Measurements from ENCODE around the gene DDB1. TPM values are rescaled to one million over a fixed set of nuclear protein-coding genes. Genes with fewer than 3 reads are reported as not detected.

Gene DDB1
- 230 TPM for total RNA-seq

GRCh38 chr11:61332797-61333549 is at the start of gene DDB1, which contains the start of gene TKFC:
Gene DDB1 (minus strand): TSS chr11:61333105. CDS start chr11:61332968, 137 bp downstream.
Gene TKFC (plus strand): TSS chr11:61333228. CDS start chr11:61334729, 1,501 bp downstream.

GRCh38 chr11:61361741-61362541 is 29.0 kb upstream of the DDB1 start, which contains the start of the genes CYB561A3 and TMEM138:
Gene CYB561A3 (minus strand): TSS chr11:61361882. CDS start chr11:61356713, 5,169 bp downstream.
Gene TMEM138 (plus strand): TSS chr11:61362374. CDS start chr11:61364391, 2,017 bp downstream.

DNA sequence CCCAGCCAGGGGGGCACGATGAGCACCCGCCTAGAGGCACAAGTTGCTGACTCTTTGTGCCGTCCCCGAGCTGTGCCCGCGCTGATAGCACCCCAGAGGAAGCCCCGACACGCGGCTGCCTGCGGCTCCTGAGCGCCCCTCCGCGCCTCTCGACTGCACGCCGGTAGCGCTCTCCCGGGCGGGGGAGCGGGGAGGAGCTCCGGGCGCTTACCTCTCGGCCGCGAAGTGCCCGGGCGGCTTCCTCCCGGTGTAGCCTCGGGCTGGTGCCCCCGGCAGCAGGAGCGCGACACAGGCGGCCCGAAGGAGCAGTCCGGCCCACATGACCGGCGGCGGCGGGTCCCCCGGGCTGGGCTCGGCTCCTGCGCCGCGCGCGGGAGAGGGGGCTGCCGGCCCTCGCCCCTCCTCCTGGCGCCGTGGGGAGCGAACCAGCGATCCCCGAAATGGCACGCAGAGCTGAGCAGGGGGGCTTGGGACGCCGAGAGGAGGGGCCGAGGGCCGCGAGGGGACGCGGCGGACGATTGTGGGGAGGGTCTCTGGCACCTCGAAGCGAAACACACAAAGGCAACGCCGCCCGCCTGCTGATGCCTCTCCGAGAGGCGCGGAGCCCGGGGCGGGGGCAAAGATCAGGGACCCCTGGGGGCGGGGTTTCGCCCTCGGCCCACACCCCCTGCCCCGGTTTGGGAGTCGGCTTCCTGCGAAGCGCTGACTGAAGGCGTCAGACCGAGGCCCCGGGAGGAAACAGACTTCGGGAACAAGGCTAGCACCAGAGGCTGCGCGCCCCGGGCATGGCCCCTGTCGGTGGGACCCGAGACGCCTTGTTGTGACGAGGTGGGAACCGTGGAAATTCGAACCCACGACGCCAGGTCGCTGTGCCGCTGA is 37.9 kb downstream of the DDB1 start, which contains the start of gene VWCE:
Gene VWCE (minus strand): TSS at position 600 of the 879 bp plus-strand sequence. CDS start 279 bp downstream, at position 321.

Other genes with a start within 250 kb of the DDB1 start
- 0.12 TPM for gene CD5, start 230.6 kb downstream of the DDB1 start, total RNA-seq
- gene VPS37C, start 171.7 kb downstream of the DDB1 start, total RNA-seq, result 13.3 TPM
- 0.23 TPM for gene PGA3, start 129.6 kb downstream of the DDB1 start, total RNA-seq
- 5.0 TPM for gene PGA4, start 110.8 kb downstream of the DDB1 start, total RNA-seq
- not detected for gene PGA5, start 91.9 kb downstream of the DDB1 start, total RNA-seq
- gene VWCE, start 37.8 kb downstream of the DDB1 start, total RNA-seq, result 2.4 TPM
- gene TKFC, start 123 bp upstream of the DDB1 start, total RNA-seq, result 38.4 TPM
- 25.2 TPM for gene CYB561A3, start 28.8 kb upstream of the DDB1 start, total RNA-seq
- gene TMEM138, start 29.3 kb upstream of the DDB1 start, total RNA-seq, result 29.3 TPM
- gene TMEM216, start 59.5 kb upstream of the DDB1 start, total RNA-seq, result 18.4 TPM
- 48.2 TPM for gene CPSF7, start 96.9 kb upstream of the DDB1 start, total RNA-seq
- gene SDHAF2, start 97.0 kb upstream of the DDB1 start, total RNA-seq, result 26.8 TPM
- gene LRRC10B, start 175.6 kb upstream of the DDB1 start, total RNA-seq, result 3.4 TPM
- 7.2 TPM for gene SYT7, start 248.0 kb upstream of the DDB1 start, total RNA-seq